ENCODE data around the gene PYCR2. TPM values are rescaled to one million over a fixed set of nuclear protein-coding genes. Genes with fewer than 3 reads are reported as not detected.

PYCR2 gene
- total RNA-seq, 1 donor from 2014 or later: 52.2 TPM

Small RNAs within 50 kb of the gene (microRNA-seq; reads per million reads assigned to microRNA genes)
- not detected for gene MIR6741

Other genes with a start within 250 kb of the PYCR2 start
- gene SRP9, start 146.4 kb downstream of the PYCR2 start, total RNA-seq: 151 TPM
- 232 TPM for gene EPHX1, start 114.1 kb downstream of the PYCR2 start, total RNA-seq
- 95.7 TPM for gene TMEM63A, start 41.9 kb downstream of the PYCR2 start, total RNA-seq
- 0.89 TPM for gene LEFTY1, start 35.1 kb downstream of the PYCR2 start, total RNA-seq
- gene LEFTY2, start 17.0 kb upstream of the PYCR2 start, total RNA-seq: 0.31 TPM
- 22.3 TPM for gene SDE2, start 75.1 kb upstream of the PYCR2 start, total RNA-seq
- 314 TPM for gene H3-3A, start 138.5 kb upstream of the PYCR2 start, total RNA-seq

Data from sciatic nerve (tissue), 1 donor.